GM13976 (cell line): ENCODE measurements around the gene PPP1R2.

Experiments
- DNase-seq: peaks from one replicate; pipeline ENCODE4 v3.0.0; 2012; ENCODE audit warnings: low spot score
- in situ Hi-C: fragments of 300-500 bp; cut with MboI; formaldehyde crosslinking; loops from one replicate; pipeline ENCODE4 v1.12.0; 2022; ENCODE audit warnings: low sequenced_read_pairs, mixed read lengths, inconsistent platforms; ENCODE audit not compliant: unreplicated experiment
- TF ChIP-seq, protein P1 (sequence below): IDR thresholded peaks from 2 replicates; pipeline ENCODE4 v1.5.1; 2012; ENCODE audit warnings: borderline replicate concordance, mild to moderate bottlenecking; ENCODE audit not compliant: insufficient read depth; ENCODE audit errors: extremely low read depth, missing control alignments, control extremely low read depth

PPP1R2 gene

DNA sequence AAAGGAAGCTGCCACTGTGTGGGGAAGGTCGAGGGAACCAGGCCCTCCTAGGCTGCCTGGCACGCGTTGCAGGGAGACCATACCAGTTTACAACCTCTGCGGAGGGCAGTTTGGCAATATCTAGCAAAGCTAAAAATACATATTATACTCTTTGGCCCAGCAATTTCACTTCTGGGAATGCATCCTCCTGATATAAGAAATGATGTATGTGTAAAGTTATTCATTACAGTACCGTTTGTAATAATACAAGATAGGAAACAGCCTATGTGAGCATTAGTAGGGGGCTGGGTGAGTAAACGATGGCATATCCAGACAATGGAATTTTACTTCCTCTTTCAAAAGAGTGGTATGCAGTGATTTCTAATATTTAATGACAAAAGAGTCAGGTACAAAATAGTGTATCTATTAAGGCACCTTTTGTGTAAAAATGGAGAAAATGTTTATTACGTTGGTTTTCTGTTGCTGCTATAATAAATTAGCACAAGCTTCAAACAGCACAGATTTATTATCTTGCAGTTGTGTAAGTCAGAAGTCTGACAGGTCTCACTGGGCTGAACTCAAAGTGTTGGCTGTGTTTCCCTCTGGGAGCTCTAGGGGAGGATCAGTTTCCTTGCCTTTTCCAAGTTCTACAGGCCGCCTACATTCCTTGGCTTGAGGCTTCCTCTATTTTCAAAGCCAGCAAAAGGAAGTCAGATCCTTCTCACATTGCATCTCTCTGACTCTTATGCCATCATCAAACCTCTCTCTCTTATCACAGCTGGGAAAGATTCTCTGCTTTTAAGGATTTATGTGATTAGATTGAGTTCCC is 31.6 kb upstream of the PPP1R2 start:
- TF ChIP-seq, protein P1, sequence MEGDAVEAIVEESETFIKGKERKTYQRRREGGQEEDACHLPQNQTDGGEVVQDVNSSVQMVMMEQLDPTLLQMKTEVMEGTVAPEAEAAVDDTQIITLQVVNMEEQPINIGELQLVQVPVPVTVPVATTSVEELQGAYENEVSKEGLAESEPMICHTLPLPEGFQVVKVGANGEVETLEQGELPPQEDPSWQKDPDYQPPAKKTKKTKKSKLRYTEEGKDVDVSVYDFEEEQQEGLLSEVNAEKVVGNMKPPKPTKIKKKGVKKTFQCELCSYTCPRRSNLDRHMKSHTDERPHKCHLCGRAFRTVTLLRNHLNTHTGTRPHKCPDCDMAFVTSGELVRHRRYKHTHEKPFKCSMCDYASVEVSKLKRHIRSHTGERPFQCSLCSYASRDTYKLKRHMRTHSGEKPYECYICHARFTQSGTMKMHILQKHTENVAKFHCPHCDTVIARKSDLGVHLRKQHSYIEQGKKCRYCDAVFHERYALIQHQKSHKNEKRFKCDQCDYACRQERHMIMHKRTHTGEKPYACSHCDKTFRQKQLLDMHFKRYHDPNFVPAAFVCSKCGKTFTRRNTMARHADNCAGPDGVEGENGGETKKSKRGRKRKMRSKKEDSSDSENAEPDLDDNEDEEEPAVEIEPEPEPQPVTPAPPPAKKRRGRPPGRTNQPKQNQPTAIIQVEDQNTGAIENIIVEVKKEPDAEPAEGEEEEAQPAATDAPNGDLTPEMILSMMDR = no peak
- DNase-seq = no peak
- in situ Hi-C loops = no loop called here

DNA sequence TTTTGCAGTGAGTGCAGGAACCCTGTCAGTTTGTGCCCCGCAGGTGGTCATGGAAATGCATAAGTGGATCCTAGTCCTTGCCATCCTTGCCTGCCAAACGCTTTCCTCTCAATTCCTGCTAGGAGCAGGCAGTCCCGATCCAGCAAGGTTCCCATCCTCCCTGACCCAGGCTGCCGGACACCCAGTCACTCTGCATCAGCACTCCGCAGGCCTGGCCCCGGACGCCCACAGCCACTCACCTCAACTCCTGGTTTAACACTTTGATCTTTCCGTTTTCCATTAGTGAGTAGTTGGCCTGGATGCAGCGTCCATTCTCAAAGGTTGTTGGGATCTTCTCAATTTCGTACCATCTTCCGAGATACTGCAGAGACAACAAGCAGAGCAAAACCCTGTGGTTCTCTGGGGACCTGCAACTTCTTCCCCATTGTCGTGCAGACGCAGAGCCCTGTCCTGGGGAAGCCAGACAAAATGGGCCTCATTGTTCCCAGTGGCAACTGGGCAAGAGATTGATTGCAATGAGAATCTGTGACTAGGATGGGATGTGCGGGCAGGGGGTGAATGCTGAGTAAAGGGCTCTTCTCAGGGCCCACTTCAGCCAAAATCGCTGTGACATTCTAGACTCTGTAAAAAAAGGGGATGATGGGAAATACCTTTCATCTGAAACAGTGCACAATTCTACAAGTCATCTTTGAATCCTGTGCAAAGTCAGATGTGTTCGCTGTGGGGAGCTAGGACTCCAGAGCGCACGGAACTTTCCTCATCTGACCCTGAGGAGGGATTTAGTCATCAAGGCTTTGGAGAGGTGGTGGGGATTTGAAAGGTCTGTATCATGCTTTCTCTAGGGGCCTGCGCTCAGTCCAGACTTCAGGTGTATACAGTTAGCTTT is 30.7 kb upstream of the PPP1R2 start:
- TF ChIP-seq, protein P1 = no peak
- DNase-seq = no peak
- in situ Hi-C loops = no loop called here

DNA sequence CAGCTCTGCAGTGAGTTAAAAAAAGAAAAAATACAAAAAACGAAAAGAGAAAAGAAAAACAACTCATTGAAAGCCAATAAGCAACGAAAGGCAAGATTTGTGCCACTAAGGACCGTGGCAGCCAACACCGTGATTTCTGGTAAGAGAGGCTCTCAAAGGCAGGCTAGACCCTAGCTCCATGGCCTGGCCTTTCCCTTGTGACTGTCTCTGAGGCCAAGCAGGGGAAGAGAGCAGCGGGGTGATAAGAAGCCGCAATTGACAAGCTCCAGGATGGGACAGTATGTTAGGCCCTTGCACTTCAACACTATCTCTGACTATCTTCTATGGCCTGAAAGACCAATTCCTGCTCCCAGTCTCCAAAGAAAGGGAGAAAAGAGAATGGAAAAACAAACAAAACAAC is 28.2 kb upstream of the PPP1R2 start:
- TF ChIP-seq, protein P1 = no peak

DNA sequence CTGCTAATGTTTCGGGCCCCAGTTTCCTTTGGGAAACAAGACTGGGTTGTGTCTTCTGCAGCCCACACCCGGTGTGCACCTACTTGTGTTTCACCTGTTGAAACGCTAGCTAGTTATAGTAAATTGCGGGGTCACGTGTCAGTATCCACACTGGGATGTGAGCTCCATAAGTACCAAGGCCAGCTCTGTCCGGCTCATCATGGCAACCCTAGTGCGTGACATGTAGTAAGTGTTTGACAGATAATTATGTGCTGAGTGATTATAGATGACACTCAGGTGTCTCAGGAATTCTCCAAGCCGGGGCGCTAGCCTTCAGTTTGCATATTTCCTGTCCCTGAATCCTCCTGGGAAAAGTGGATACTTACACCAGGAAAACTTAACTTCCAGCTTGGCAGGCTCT is 27.8 kb upstream of the PPP1R2 start:
- DNase-seq = no peak

More for the DNA sequence above, 28.2 kb upstream of the PPP1R2 start:
- in situ Hi-C loops = no loop called here
- no peak for DNase-seq

DNA sequence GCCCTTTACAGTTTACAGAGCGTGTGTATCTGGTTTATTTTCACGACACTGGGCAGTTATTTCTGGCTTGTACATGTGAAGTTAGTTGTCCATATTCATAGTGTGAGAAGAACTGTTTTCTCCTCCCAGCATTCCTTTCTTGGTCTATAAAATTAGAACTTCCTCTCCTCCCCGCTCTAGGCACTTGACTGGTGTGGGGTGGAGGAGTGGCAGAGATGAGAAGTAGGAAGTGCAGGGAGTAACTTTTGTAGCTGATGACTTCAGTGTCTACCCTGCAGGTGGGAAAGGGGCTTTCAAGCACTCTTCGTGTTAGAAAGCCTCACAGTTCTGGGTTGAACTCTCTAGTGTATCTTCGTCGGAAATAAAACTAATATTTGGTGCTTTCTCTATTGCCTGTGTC is 27.2 kb upstream of the PPP1R2 start:
- DNase-seq = no peak
- in situ Hi-C loops = no loop called here
- TF ChIP-seq, protein P1 = no peak

More for the DNA sequence above, 27.8 kb upstream of the PPP1R2 start:
- TF ChIP-seq, protein P1 = no peak
- in situ Hi-C loops = no loop called here

DNA sequence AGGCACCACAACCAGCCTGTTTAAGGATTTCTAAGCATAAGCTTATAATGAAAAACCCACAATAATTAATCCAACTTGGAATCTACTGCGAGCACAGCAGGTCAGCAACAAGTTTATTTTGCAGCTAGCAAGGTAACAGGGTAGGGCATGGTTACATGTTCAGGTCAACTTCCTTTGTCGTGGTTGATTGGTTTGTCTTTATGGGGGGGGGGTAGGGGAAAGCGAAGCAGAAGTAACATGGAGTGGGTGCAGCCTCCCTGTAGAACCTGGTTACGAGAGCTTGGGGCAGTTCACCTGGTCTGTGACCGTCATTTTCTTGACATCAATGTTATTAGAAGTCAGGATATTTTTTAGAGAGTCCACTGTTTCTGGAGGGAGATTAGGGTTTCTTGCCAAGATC is 25.5 kb upstream of the PPP1R2 start:
- in situ Hi-C loops = no loop called here
- DNase-seq = no peak
- TF ChIP-seq, protein P1 = no peak
